T-helper 9 cell (primary cell): ENCODE results near the gene XXYLT1.

ENCODE experiments used
- DNase-seq: peaks from one replicate; pipeline ENCODE4 v3.0.0-alpha.2; 2020

Gene XXYLT1

DNA sequence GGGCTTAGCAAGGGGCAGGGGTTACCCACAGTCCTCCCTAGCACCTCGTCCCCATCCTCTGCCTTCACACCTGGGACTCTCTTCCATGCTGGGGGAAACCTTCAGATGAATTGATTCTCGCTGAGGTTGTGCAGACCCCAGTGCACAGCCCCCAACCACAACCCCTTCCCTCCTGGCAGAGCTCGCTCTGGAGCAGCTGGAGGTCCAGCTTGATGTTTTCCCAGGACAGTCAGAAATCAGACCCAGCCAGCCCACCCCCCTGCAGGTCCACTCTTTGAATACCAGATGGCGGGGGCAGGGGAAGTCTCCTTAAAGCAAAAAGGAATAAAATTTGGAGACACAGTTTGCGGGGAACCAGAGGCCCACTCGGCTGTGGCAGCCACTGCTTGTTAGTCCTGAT, 234.4 kb downstream of the XXYLT1 start:
- no peak for DNase-seq

DNA sequence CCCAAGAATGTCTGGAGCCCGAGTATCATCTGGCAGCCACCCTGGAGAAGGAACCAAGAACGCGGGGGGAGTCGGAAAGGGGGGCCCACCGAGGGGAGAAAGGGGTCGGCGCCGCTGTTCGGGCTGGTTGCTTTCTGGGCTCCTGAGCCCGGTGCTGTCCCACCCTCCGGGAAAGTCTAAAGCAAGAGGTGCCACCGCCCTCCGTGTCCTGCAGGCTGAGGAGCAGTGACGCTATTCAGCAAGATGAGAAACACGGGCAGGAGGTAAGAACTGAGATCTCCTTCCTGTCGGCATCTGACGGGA, 234.8 kb downstream of the XXYLT1 start:
- DNase-seq: no peak

GRCh38 chr3:195035345-195036202, 235.4 kb downstream of the XXYLT1 start:
- no peak for DNase-seq

GRCh38 chr3:195034541-195034940, 236.4 kb downstream of the XXYLT1 start:
- DNase-seq: no peak

GRCh38 chr3:195034101-195034500, 236.9 kb downstream of the XXYLT1 start:
- DNase-seq: no peak

DNA sequence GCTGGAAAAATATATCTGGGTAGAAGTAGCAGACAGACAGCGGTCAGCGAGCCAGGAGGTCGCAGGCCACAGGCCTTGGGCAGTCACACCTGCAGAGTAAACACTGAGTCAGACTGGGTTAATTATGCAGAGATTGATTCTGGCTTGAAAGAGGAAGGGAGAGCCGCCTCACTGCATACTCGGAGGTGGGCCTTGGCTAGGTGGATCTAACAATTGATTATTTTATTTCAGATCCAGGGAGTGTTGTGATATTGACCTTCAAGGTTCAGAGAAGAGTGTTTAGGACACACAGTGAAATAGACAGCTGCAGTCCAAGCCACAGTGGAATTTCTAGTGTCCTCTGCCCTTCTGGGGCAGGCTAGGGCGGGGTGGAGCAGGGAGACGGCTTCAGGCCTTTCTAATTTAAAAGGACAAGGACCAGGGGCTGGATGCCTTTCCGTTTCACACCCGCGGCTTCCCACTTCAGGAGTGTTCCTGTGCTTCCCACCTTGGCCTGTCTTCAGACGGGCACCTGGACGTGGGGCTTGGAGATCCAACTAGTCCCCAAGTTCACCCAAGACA, 237.3 kb downstream of the XXYLT1 start:
- DNase-seq: no peak

DNA sequence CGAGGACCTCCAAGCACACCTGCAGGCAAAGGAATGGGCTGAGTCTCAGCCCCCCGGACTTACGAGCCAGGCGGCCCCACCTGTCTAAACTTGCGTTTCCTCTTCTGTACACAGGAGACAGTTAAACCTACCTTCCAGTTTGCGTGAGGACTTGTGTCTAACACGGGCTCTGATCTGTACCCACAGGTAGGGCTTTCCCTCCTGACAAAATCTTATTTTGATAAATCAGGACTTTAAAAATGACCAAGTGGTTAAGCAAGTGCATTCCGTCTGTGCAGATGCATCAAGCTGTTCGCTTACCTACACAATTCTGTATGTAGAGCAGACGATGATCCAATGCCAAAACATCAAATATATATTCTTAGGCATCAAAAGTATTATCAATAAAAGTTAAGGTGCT, 238.0 kb downstream of the XXYLT1 start:
- no peak for DNase-seq

GRCh38 chr3:195032106-195032759, 238.7 kb downstream of the XXYLT1 start:
- DNase-seq: no peak

GRCh38 chr3:195031574-195032003, 239.4 kb downstream of the XXYLT1 start:
- DNase-seq: no peak

DNA sequence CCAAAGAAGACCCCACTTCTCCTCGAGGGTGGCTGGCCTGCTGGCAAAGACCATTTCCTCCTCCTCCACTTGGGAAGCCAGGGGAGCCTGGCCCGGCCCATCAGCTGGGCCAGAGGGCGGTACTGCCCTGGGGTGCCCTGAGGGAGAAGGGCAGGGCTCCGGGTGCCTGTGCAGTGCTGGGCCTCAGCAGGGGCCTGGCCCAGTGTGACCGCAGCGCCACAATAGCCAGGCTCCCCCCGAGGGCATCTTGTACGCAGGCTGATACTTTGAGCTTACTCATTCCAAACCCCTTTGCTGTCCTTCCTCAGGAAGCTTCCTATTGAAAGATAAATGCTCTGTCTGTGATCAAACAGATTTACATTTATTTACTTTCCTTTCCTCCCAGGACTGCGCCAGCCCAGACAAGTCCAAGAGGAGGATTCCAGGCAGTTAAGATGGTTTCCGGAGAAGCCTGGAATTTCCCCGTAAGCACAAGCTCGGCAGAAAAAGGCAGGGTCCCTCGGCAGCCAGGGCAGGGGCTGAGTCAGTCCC, 240.1 kb downstream of the XXYLT1 start:
- no peak for DNase-seq

- DNase-seq: no peak
Measured at GRCh38 chr3:195028877-195029606, 241.9 kb downstream of the XXYLT1 start.

GRCh38 chr3:195025884-195026200, 245.1 kb downstream of the XXYLT1 start:
- no peak for DNase-seq

DNA sequence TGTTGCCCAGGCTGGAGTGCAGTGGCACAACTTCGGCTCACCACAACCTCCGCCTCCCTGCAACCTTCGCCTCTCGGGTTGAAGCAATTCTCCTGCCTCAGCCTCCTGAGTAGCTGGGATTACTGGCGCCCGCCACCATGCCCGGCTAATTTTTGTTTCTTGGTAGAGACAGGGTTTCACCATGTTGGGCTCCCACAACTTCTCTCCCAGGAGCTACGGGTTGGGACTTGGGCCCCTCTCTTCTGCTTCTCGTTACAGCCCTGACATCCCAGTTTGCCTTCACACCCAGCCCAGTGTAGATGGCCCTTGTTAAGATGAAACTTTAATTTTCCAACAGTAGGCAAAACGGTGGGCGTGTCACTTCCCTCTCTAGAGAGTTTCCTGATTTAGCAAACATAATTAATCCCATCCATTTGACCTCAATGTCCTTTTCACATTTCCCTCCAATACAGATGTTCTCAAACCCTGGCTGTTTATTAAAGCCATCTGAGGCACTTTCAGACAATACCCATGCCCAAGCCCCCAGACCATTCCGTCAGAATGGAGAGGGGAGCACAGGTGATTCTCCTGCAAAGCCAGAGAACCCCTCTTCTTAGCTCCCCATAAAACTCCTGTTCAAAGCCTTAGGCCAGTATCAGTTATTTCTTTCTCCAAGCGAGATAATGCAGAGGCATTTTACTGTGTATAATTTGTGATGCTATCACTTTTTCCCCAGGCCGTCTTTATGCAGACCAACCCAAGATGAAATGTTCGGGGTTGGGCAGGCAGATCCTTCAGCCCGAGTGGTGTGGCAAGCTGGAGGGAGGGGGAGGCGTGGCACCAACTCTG, 245.7 kb downstream of the XXYLT1 start:
- no peak for DNase-seq

- no peak for DNase-seq
Measured at GRCh38 chr3:195023989-195024388, 247.0 kb downstream of the XXYLT1 start.

- no peak for DNase-seq
Measured at GRCh38 chr3:195023576-195023975, 247.4 kb downstream of the XXYLT1 start.

GRCh38 chr3:195021692-195022091, 249.3 kb downstream of the XXYLT1 start:
- no peak for DNase-seq

GRCh38 chr3:195020921-195021320, 250.0 kb downstream of the XXYLT1 start:
- DNase-seq: no peak

DNA sequence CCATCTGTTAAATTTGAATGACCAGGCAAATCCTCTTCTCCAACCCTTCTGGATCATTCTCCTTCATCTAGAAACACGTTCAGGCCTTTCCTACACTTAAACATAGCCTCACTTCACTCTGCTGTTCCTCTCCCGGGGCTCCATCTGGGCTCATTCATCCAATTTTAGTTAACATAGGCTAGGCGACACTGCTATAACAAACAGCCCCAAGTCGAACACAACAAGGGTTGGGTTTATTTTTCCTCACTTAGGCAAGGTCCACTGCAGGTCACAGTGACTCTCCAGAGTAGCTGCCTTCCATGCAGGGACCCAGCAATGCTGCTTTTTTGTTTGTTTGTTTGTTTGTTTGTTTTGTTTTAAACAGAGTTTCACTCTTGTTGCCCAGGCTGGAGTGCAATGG, 250.8 kb downstream of the XXYLT1 start:
- no peak for DNase-seq

GRCh38 chr3:195019335-195019734, 251.6 kb downstream of the XXYLT1 start:
- DNase-seq: no peak
